Esophagus muscularis mucosa (tissue), 4 donors: ENCODE measurements around the gene MRPL48. TPM values are rescaled to one million over a fixed set of nuclear protein-coding genes. Genes with fewer than 3 reads are reported as not detected.

Experiments
- DNase-seq: peaks from one replicate; pipeline ENCODE4 v3.0.0-alpha.2; 2017; ENCODE audit errors: extremely low spot score
- H3K27ac ChIP-seq, 4 donors: fragments of 200-600 bp; sonication (generic); replicated peaks in 1 of 4; 1 replicate in 3 of 4; 2 replicates in 1 of 4; pipeline ENCODE4 v1.5.1; 2016 to 2019; ENCODE audit warnings: mild to moderate bottlenecking in 1 of 4
- H3K27me3 ChIP-seq, 4 donors: fragments of 200-600 bp; sonication (generic); one replicate each; pipeline versions ENCODE4 v1.5.1 to v1.6.0; 2016 to 2019
- H3K36me3 ChIP-seq, 4 donors: fragments of 200-600 bp; sonication (generic); one replicate each; pipeline ENCODE4 v1.5.1; 2016 to 2019
- H3K4me1 ChIP-seq, 4 donors: fragments of 200-600 bp; sonication (generic); one replicate each; pipeline ENCODE4 v1.5.1; 2016 to 2019
- H3K4me3 ChIP-seq, 4 donors: fragments of 200-600 bp; sonication (generic); 1 replicate in 2 of 4; 2 replicates in 2 of 4; pipeline ENCODE4 v1.5.1; 2016 to 2019; ENCODE audit warnings: mild to moderate bottlenecking in 4 of 4, moderate library complexity in 1 of 4
- H3K9me3 ChIP-seq, 4 donors: fragments of 200-600 bp; sonication (generic); 1 replicate in 3 of 4; 2 replicates in 1 of 4; pipeline ENCODE4 v1.5.1; 2016 to 2019
- EP300 ChIP-seq: sonication (generic); formaldehyde crosslinking; IDR thresholded peaks from one replicate; pipeline ENCODE4 v1.6.1; 2017; ENCODE audit warnings: antibody characterized with exemption
- POLR2A ChIP-seq: fragments of 450-650 bp; IDR thresholded peaks from one replicate; pipeline ENCODE4 v1.6.1; 2017; ENCODE audit warnings: antibody characterized with exemption, moderate library complexity, mild to moderate bottlenecking, low read depth
- POLR2AphosphoS5 ChIP-seq, 2 donors: sonication (generic); formaldehyde crosslinking; IDR thresholded peaks; one replicate each; pipeline ENCODE4 v1.6.1; 2017; ENCODE audit warnings: antibody characterized with exemption in 2 of 2
- WGBS: methylation state at CpG from one replicate; pipeline ENCODE4 v1.1.5; 2018; 5-methylcytosine and 5-hydroxymethylcytosine counted together
- intact Hi-C: fragments of 100-400 bp; cut with DNase I; formaldehyde crosslinking; loops from one replicate; pipeline ENCODE4 v1.15.1; 2023
- total RNA-seq, 4 donors: library from RNA; depleted of rRNA; stranded (reverse); fragments of >200 nt; gene quantifications; one replicate each; pipeline versions ENCODE4 v1.1.0 to v1.2.1, GENCODE V29; 2016
- TF ChIP-seq, protein P1 (sequence below), 3 experiments: fragments of 200-600 bp in 2 of 3; fragments of 450-650 bp in 1 of 3; sonication (generic) in 2 of 3; IDR thresholded peaks; one replicate each; pipeline ENCODE4 v1.5.1; 2017 to 2019; ENCODE audit warnings: antibody characterized with exemption in 3 of 3, mild to moderate bottlenecking in 2 of 3, moderate library complexity in 1 of 3

MRPL48 gene
- total RNA-seq, 4 donors from 2014 or later = 8.9 to 18.4 (median 11.5) TPM

DNA sequence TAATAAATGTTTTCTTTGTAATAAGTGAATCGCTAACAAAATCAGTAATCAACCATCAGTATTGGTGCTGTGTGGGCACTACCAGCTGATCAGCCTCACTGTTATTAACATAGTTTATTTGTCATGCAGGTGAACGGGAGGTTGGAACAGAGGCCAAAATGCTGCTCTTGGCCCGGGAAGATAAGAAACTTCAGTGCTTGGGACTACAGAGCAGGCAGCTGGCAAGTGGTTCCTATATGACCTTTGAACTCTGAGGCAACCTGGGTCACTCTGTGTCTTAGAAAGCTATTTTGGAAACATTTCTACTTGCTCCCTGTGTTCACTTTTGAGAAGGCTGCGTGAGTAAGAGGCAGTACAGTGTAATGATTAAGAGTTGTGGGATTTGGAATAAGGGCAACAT is 126.6 kb downstream of the MRPL48 start:
- no peak overlapping the region for H3K4me3 ChIP-seq
- TF ChIP-seq, protein P1, sequence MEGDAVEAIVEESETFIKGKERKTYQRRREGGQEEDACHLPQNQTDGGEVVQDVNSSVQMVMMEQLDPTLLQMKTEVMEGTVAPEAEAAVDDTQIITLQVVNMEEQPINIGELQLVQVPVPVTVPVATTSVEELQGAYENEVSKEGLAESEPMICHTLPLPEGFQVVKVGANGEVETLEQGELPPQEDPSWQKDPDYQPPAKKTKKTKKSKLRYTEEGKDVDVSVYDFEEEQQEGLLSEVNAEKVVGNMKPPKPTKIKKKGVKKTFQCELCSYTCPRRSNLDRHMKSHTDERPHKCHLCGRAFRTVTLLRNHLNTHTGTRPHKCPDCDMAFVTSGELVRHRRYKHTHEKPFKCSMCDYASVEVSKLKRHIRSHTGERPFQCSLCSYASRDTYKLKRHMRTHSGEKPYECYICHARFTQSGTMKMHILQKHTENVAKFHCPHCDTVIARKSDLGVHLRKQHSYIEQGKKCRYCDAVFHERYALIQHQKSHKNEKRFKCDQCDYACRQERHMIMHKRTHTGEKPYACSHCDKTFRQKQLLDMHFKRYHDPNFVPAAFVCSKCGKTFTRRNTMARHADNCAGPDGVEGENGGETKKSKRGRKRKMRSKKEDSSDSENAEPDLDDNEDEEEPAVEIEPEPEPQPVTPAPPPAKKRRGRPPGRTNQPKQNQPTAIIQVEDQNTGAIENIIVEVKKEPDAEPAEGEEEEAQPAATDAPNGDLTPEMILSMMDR (IDR thresholded peaks at IDR 0.05) = no peak
- TF ChIP-seq POLR2A = no peak
- no peak for TF ChIP-seq POLR2AphosphoS5 (IDR thresholded peaks at IDR 0.05)
- no peak for TF ChIP-seq EP300
- no peak for DNase-seq
- H3K9me3 ChIP-seq = no peaks in the 10 kb centered on the region
- intact Hi-C loops = no loop called here
- WGBS = 82% methylated on average over 4 of the region's 4 CpGs
- H3K27me3 ChIP-seq = no peaks in the 10 kb centered on the region
- H3K36me3 ChIP-seq = peaks cover 44 to 100% (median 92%) of the 10 kb centered on the region in 4 donors
- H3K4me1 ChIP-seq = no peaks in the 10 kb centered on the region
- H3K27ac ChIP-seq = no peak overlapping the region

Other genes with a start within 250 kb of the MRPL48 start
- gene FAM168A, start 189.8 kb upstream of the MRPL48 start, total RNA-seq = 10 to 100 TPM; 31.1 to 50.8 (median 41.1) TPM
- gene PLEKHB1, start 141.3 kb upstream of the MRPL48 start, total RNA-seq = 10 to 100 TPM; 35.5 to 58.1 (median 45.7) TPM
- gene RAB6A, start 26.8 kb upstream of the MRPL48 start, total RNA-seq = 100 to 1,000 TPM; 107 to 161 (median 134) TPM
- 10 to 100 TPM; 53.3 to 73.2 (median 57.5) TPM for gene COA4, start 89.0 kb downstream of the MRPL48 start, total RNA-seq
- gene PAAF1, start 89.1 kb downstream of the MRPL48 start, total RNA-seq = 10 to 100 TPM; 12.5 to 19.6 (median 18.1) TPM
- gene DNAJB13, start 163.2 kb downstream of the MRPL48 start, total RNA-seq = not detected
- gene UCP2, start 195.0 kb downstream of the MRPL48 start, total RNA-seq = 10 to 100 TPM; 22.4 to 43.6 (median 30.9) TPM
- 1 to 10 TPM in 3 of 4 donors, under 1 TPM in 1; 0.78 to 5.6 (median 1.3) TPM for gene UCP3, start 221.2 kb downstream of the MRPL48 start, total RNA-seq